Aorta (tissue), 5 donors: Measurements from ENCODE around the gene PLEKHA6. TPM values are rescaled to one million over a fixed set of nuclear protein-coding genes. Genes with fewer than 3 reads are reported as not detected.

Source experiments
- ATAC-seq: fragments of 200-7000 bp; cut with Tn5 transposase; one replicate; pipeline ENCODE4 v1.9.1; 2022; ENCODE audit warnings: moderate library complexity; ENCODE audit not compliant: low FRiP score
- DNase-seq, 2 donors: peaks; one replicate each; pipeline ENCODE4 v3.0.0-alpha.2; 2020
- H3K27ac ChIP-seq, 2 donors: one replicate each; pipeline ENCODE4 v1.5.1; 2013; ENCODE audit warnings: low read length in 2 of 2, mild to moderate bottlenecking in 2 of 2, moderate library complexity in 2 of 2, control low read depth in 1 of 2, inconsistent platforms in 1 of 2, low read depth in 1 of 2
- H3K27me3 ChIP-seq, 2 donors: one replicate each; pipeline ENCODE4 v1.6.1; 2013; ENCODE audit warnings: control low read depth in 1 of 2, low read length in 1 of 2, mild to moderate bottlenecking in 1 of 2, moderate library complexity in 1 of 2; ENCODE audit not compliant: insufficient read depth in 2 of 2, control insufficient read depth in 1 of 2
- H3K36me3 ChIP-seq, 2 donors: one replicate each; pipeline ENCODE4 v1.6.1; 2013; ENCODE audit warnings: control low read depth in 1 of 2, low read length in 1 of 2, mild to moderate bottlenecking in 1 of 2; ENCODE audit not compliant: insufficient read depth in 2 of 2, control insufficient read depth in 1 of 2
- H3K4me1 ChIP-seq, 2 donors: one replicate each; pipeline ENCODE4 v1.6.1; 2013; ENCODE audit warnings: low read length in 2 of 2, control low read depth in 1 of 2, mild to moderate bottlenecking in 1 of 2, moderate library complexity in 1 of 2; ENCODE audit not compliant: insufficient read depth in 2 of 2, control insufficient read depth in 1 of 2
- H3K4me3 ChIP-seq, 2 donors: one replicate each; pipeline ENCODE4 v1.5.1; 2013; ENCODE audit warnings: low read length in 2 of 2, control low read depth in 1 of 2, mild to moderate bottlenecking in 1 of 2
- H3K9me3 ChIP-seq: one replicate; pipeline ENCODE4 v1.6.1; 2013; ENCODE audit warnings: mild to moderate bottlenecking, low read length; ENCODE audit not compliant: control insufficient read depth
- WGBS, 2 donors: extraction: QIAGEN DNeasy Blood & Tissue Kit; methylation state at CpG; one replicate each; pipeline ENCODE4 v1.1.7; 2013; 5-methylcytosine and 5-hydroxymethylcytosine counted together
- intact Hi-C, 2 donors: fragments of 100-400 bp; cut with DNase I; formaldehyde crosslinking; loops; one replicate each; pipeline versions ENCODE4 v1.14.2 to v1.15.0; 2022
- polyA plus RNA-seq, 2 donors: library from polyadenylated mRNA; stranded (reverse); fragments of 200-250 nt; gene quantifications; one replicate each; pipeline ENCODE4 v1.2.3, GENCODE V29; 2013
- total RNA-seq, 2 donors: library from RNA; stranded (reverse); fragmentation: NEBNext Ultra II Directional; extraction: Animal tissue kit (Norgen Biotek cat#: 25700); gene quantifications; one replicate each; pipeline ENCODE4 v1.2.1, GENCODE V29; 2021
- donor health status: healthy with polysubstance abuse.
- donor health status: Bipolar disorder and iron deficiency.
- donor health status: DM: no; HTN: no; CAD: no.
- donor health status: DM: no; HTN: no; CAD: no.
- donor health status: DM: yes; HTN: yes; CAD: no.

Gene PLEKHA6
- total and polyA plus RNA-seq, 4 donors = 0.56 to 19.6 (median 5.0) TPM

- Histone ChIP-seq H3K9me3 (no peaks in the 10 kb centered on the region), H3K36me3 (no peaks in the 10 kb centered on the region), H3K4me1 (no peaks in the 10 kb centered on the region), H3K27ac (no peak overlapping the region), H3K4me3 (no peak overlapping the region), H3K27me3 (no peaks in the 10 kb centered on the region)
- ATAC-seq (no peak), DNase-seq (no peak)
- intact Hi-C loops = no loop called here
- WGBS, 2 donors = 82 to 84% methylated on average over 4 of the region's 4 CpGs
Observed at GRCh38 chr1:204373911-204374310, 14.2 kb upstream of the PLEKHA6 start.

- ATAC-seq (no peak), DNase-seq (no peak)
- Histone ChIP-seq H3K4me1 (no peaks in the 10 kb centered on the region), H3K4me3 (no peak overlapping the region), H3K27ac (no peak overlapping the region), H3K9me3 (no peaks in the 10 kb centered on the region), H3K36me3 (no peaks in the 10 kb centered on the region), H3K27me3 (no peaks in the 10 kb centered on the region)
- intact Hi-C loops = no loop called here
- WGBS, 2 donors = 86% methylated on average over 10 of the region's 10 CpGs
Observed at GRCh38 chr1:204370176-204370575, 10.4 kb upstream of the PLEKHA6 start.

- H3K9me3 ChIP-seq = no peaks in the 10 kb centered on the region
- no peaks in the 10 kb centered on the region for H3K36me3 ChIP-seq
- WGBS, 2 donors = 69 to 73% methylated on average over 13 of the region's 13 CpGs
- no peak for ATAC-seq
- H3K27ac ChIP-seq = no peak overlapping the region
- no peaks in the 10 kb centered on the region for H3K4me1 ChIP-seq
- DNase-seq = no peak
- H3K4me3 ChIP-seq = no peak overlapping the region
- intact Hi-C loops = no loop called here
- no peaks in the 10 kb centered on the region for H3K27me3 ChIP-seq
Observed at GRCh38 chr1:204368996-204369726, 9.4 kb upstream of the PLEKHA6 start.

- H3K27me3 ChIP-seq = no peaks in the 10 kb centered on the region
- WGBS, 2 donors = 81 to 83% methylated on average over 10 of the region's 10 CpGs
- ATAC-seq (no peak), DNase-seq (no peak)
- H3K9me3 ChIP-seq = no peaks in the 10 kb centered on the region
- no peak overlapping the region for H3K4me3 ChIP-seq
- intact Hi-C loops = loop anchor here in 1 of 2 donors (2.0 kb wide), 1 partner anchor 205 kb away; no protein-coding TSS in a partner anchor
- H3K27ac ChIP-seq = no peak overlapping the region
- H3K36me3 ChIP-seq = no peaks in the 10 kb centered on the region
- H3K4me1 ChIP-seq = no peaks in the 10 kb centered on the region
Observed at GRCh38 chr1:204367956-204368355, 8.2 kb upstream of the PLEKHA6 start.

- intact Hi-C loops = loop anchor here in 1 of 2 donors (2.0 kb wide), 1 partner anchor 205 kb away; no protein-coding TSS in a partner anchor
- Histone ChIP-seq H3K9me3 (no peaks in the 10 kb centered on the region), H3K4me3 (no peak overlapping the region), H3K4me1 (no peaks in the 10 kb centered on the region), H3K36me3 (no peaks in the 10 kb centered on the region), H3K27ac (no peak overlapping the region), H3K27me3 (no peaks in the 10 kb centered on the region)
- ATAC-seq (no peak), DNase-seq (no peak)
- 76 to 83% methylated on average over 16 of the region's 16 CpGs for WGBS, 2 donors
Observed at GRCh38 chr1:204367193-204367858, 7.6 kb upstream of the PLEKHA6 start.

- 89 to 91% methylated on average over 7 of the region's 7 CpGs for WGBS, 2 donors
- Histone ChIP-seq H3K9me3 (no peaks in the 10 kb centered on the region), H3K27ac (no peak overlapping the region), H3K27me3 (no peaks in the 10 kb centered on the region), H3K4me3 (no peak overlapping the region), H3K36me3 (no peaks in the 10 kb centered on the region), H3K4me1 (no peaks in the 10 kb centered on the region)
- intact Hi-C loops = loop anchor here in 1 of 2 donors (2.0 kb wide), 1 partner anchor 204 kb away; no protein-coding TSS in a partner anchor
- DNase-seq (no peak), ATAC-seq (no peak)
Observed at GRCh38 chr1:204366759-204367158, 7.0 kb upstream of the PLEKHA6 start.

- 1% methylated on average over 27 of the region's 27 CpGs for WGBS, 2 donors
- Histone ChIP-seq H3K27me3 (no peaks in the 10 kb centered on the region), H3K27ac (no peak overlapping the region)
Observed at GRCh38 chr1:204363335-204364114, 3.8 kb upstream of the PLEKHA6 start.

GRCh38 chr1:204362984-204363334 is 3.2 kb upstream of the PLEKHA6 start:
- Histone ChIP-seq H3K27me3 (no peaks in the 10 kb centered on the region), H3K36me3 (no peaks in the 10 kb centered on the region), H3K4me1 (no peaks in the 10 kb centered on the region), H3K27ac (no peak overlapping the region), H3K9me3 (no peaks in the 10 kb centered on the region), H3K4me3 (peak overlapping the region in 1 of 2 donors; percentile 49)
- DNase-seq = no peak
- 29 to 40% methylated on average over 10 to 11 of the region's 11 CpGs for WGBS, 2 donors
- intact Hi-C loops = loop anchor here (2.0 to 5.0 kb wide), 4 partner anchors 104 to 200 kb away; partner anchors contain the start of gene GOLT1A (in 1 of the 2)
- no peak for ATAC-seq

More at GRCh38 chr1:204363335-204364114, 3.8 kb upstream of the PLEKHA6 start:
- no peaks in the 10 kb centered on the region for H3K4me1 ChIP-seq
- ATAC-seq = peak; percentile 85
- H3K36me3 ChIP-seq = no peaks in the 10 kb centered on the region
- intact Hi-C loops = loop anchor here (2.0 to 5.0 kb wide), 4 partner anchors 105 to 201 kb away; partner anchors contain the start of gene GOLT1A (in 1 of the 2)
- peak; percentile 77 to 86 for DNase-seq
- no peaks in the 10 kb centered on the region for H3K9me3 ChIP-seq
- H3K4me3 ChIP-seq = peak overlapping the region; percentile 36 to 49
